IPS-11a (cell line): ENCODE results near the gene DNAH11.
"Not testable (repeated sequence)": the region's sequence is repeated elsewhere in the genome, so short reads cannot be mapped to it uniquely, and the experiment has no call there.

ENCODE experiments used
- H3K4me3 ChIP-seq: one replicate; pipeline ENCODE4 v1.5.1; 2013; ENCODE audit warnings: low read depth, low read length, control low read depth

DNAH11 gene

GRCh38 chr7:21883069-21883468, 340.2 kb downstream of the DNAH11 start:
- no peak overlapping the region for H3K4me3 ChIP-seq

- H3K4me3 ChIP-seq = not testable (repeated sequence)
These were observed 340.7 kb downstream of the DNAH11 start for GRCh38 chr7:21883501-21883900.

- H3K4me3 ChIP-seq = no peak overlapping the region
These were observed 341.7 kb downstream of the DNAH11 start for GRCh38 chr7:21884496-21884895.

GRCh38 chr7:21886396-21886795, 343.6 kb downstream of the DNAH11 start:
- H3K4me3 ChIP-seq = no peak overlapping the region

GRCh38 chr7:21887353-21887752, 344.5 kb downstream of the DNAH11 start:
- no peak overlapping the region for H3K4me3 ChIP-seq

GRCh38 chr7:21887779-21888178, 344.9 kb downstream of the DNAH11 start:
- H3K4me3 ChIP-seq = no peak overlapping the region

- no peak overlapping the region for H3K4me3 ChIP-seq
These were observed 348.5 kb downstream of the DNAH11 start for GRCh38 chr7:21891291-21891690.

- H3K4me3 ChIP-seq = no peak overlapping the region
These were observed 350.6 kb downstream of the DNAH11 start for GRCh38 chr7:21893401-21893800.

GRCh38 chr7:21898265-21898930, 355.6 kb downstream of the DNAH11 start:
- H3K4me3 ChIP-seq = no peak overlapping the region

GRCh38 chr7:21902240-21902639, 359.4 kb downstream of the DNAH11 start:
- no peak overlapping the region for H3K4me3 ChIP-seq

- no peak overlapping the region for H3K4me3 ChIP-seq
These were observed 360.4 kb downstream of the DNAH11 start for GRCh38 chr7:21903020-21903786.

GRCh38 chr7:21908746-21909145, 365.9 kb downstream of the DNAH11 start:
- H3K4me3 ChIP-seq = no peak overlapping the region

GRCh38 chr7:21910253-21910652, 367.4 kb downstream of the DNAH11 start:
- H3K4me3 ChIP-seq = no peak overlapping the region

GRCh38 chr7:21911341-21911875, 368.6 kb downstream of the DNAH11 start:
- H3K4me3 ChIP-seq = no peak overlapping the region

GRCh38 chr7:21912305-21912704, 369.5 kb downstream of the DNAH11 start:
- H3K4me3 ChIP-seq = no peak overlapping the region

- H3K4me3 ChIP-seq = no peak overlapping the region
These were observed 370.3 kb downstream of the DNAH11 start for GRCh38 chr7:21912931-21913780.

GRCh38 chr7:21914671-21915070, 371.8 kb downstream of the DNAH11 start:
- H3K4me3 ChIP-seq = no peak overlapping the region

GRCh38 chr7:21915140-21915539, 372.3 kb downstream of the DNAH11 start:
- H3K4me3 ChIP-seq = no peak overlapping the region

GRCh38 chr7:21916176-21916575, 373.3 kb downstream of the DNAH11 start:
- no peak overlapping the region for H3K4me3 ChIP-seq

- no peak overlapping the region for H3K4me3 ChIP-seq
These were observed 373.8 kb downstream of the DNAH11 start for GRCh38 chr7:21916629-21917028.

- H3K4me3 ChIP-seq = no peak overlapping the region
These were observed 375.4 kb downstream of the DNAH11 start for GRCh38 chr7:21918216-21918615.
